ENCODE measurements around the gene PHETA1. TPM values are rescaled to one million over a fixed set of nuclear protein-coding genes. Genes with fewer than 3 reads are reported as not detected.
"Not testable (repeated sequence)": the region's sequence is repeated elsewhere in the genome, so short reads cannot be mapped to it uniquely, and the experiment has no call there.

PHETA1 gene
- total and polyA plus RNA-seq, 5 donors from 2014 or later, result 0.34 to 2.4 (median 1.1) TPM

- Mint-ChIP-seq H3K9me3 (no peaks in the 10 kb centered on the region), H3K27me3 (peaks cover 33% of the 10 kb centered on the region), H3K4me3 (no peak overlapping the region), H3K36me3 (no peaks in the 10 kb centered on the region), H3K4me1 (peaks cover 12 to 37% (median 23%) of the 10 kb centered on the region in 4 donors), H3K27ac (peak overlapping the region in 1 of 3 donors; percentile 20)
- ATAC-seq (ENCODE audit: low read depth in 2 of 2), result no peak
- H3K27ac ChIP-seq (ENCODE audit: insufficient read depth, low read length, poor library complexity, severe bottlenecking), result no peak overlapping the region
- no peaks in the 10 kb centered on the region for H3K9me3 ChIP-seq (ENCODE audit: control insufficient read depth in 2 of 2, low read length in 2 of 2)
- no peak for DNase-seq
- H3K4me3 ChIP-seq (ENCODE audit: low read depth, low read length), result no peak overlapping the region
- peaks cover 34% of the 10 kb centered on the region for H3K4me1 ChIP-seq (ENCODE audit: control insufficient read depth, insufficient read depth, low read length, poor library complexity, severe bottlenecking)
- no peaks in the 10 kb centered on the region for H3K27me3 ChIP-seq (ENCODE audit: control insufficient read depth, insufficient read depth, low read length)
- H3K36me3 ChIP-seq (ENCODE audit: control insufficient read depth, insufficient read depth, low read length), result no peaks in the 10 kb centered on the region
These were observed 32.3 kb upstream of the PHETA1 start for GRCh38 chr12:111401167-111401605.

DNA sequence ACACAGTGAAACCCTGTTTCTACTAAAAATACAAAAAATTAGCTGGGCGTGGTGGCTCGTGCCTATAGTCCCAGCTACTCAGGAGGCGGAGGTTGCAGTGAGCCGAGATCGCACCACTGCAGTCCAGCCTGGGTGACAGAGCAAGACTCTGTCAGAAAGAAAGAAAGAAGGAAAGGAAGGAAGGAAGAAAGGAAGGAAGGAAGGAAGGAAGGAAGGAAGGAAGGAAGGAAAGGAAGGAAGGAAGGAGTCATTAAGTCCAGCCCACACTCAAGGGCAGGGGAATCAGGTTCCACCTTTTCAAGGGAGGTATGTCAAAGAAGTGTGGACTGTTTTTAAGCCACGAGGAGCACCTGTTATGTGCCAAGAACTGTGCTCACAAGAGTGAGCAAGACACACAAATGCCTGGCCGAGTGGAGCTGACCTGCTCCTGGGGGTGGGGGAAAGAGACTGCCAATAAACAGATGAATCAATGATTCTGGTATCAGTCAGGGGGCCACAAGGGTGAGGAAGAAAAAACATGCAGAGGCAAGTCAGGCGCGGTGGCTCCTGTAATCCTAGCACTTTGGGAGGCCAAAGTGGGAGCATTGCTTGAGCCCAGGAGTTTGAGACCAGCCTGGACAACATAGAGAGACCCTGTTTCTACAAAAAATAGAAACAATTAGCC lies 31.0 kb upstream of the PHETA1 start:
- peaks cover 33% of the 10 kb centered on the region for H3K27me3 Mint-ChIP-seq
- peak overlapping the region in 2 of 4 donors; percentile 81 to 86 for H3K4me3 Mint-ChIP-seq
- peak overlapping the region in 2 of 3 donors; percentile 47 to 77 for H3K27ac Mint-ChIP-seq
- H3K4me3 ChIP-seq (ENCODE audit: low read depth, low read length); DNase-seq; ATAC-seq (ENCODE audit: low read depth in 2 of 2); H3K9me3 ChIP-seq (ENCODE audit: control insufficient read depth in 2 of 2, low read length in 2 of 2); H3K27me3 ChIP-seq (ENCODE audit: control insufficient read depth, insufficient read depth, low read length); H3K9me3 Mint-ChIP-seq; H3K27ac ChIP-seq (ENCODE audit: insufficient read depth, low read length, poor library complexity, severe bottlenecking); H3K36me3 Mint-ChIP-seq; H3K36me3 ChIP-seq (ENCODE audit: control insufficient read depth, insufficient read depth, low read length): not testable (repeated sequence)
- peaks cover 28% of the 10 kb centered on the region for H3K4me1 ChIP-seq (ENCODE audit: control insufficient read depth, insufficient read depth, low read length, poor library complexity, severe bottlenecking)
- peaks cover 12 to 35% (median 22%) of the 10 kb centered on the region in 4 donors for H3K4me1 Mint-ChIP-seq

GRCh38 chr12:111398530-111398929 lies 29.6 kb upstream of the PHETA1 start:
- no peaks in the 10 kb centered on the region for H3K36me3 Mint-ChIP-seq

GRCh38 chr12:111396726-111397445 lies 28.0 kb upstream of the PHETA1 start:
- peaks cover 23% of the 10 kb centered on the region for H3K27me3 Mint-ChIP-seq
- no peaks in the 10 kb centered on the region for H3K9me3 ChIP-seq (ENCODE audit: control insufficient read depth in 2 of 2, low read length in 2 of 2)
- no peaks in the 10 kb centered on the region for H3K36me3 ChIP-seq (ENCODE audit: control insufficient read depth, insufficient read depth, low read length)
- H3K27ac ChIP-seq (ENCODE audit: insufficient read depth, low read length, poor library complexity, severe bottlenecking), result no peak overlapping the region
- H3K4me3 ChIP-seq (ENCODE audit: low read depth, low read length), result no peak overlapping the region
- no peaks in the 10 kb centered on the region for H3K9me3 Mint-ChIP-seq
- H3K27me3 ChIP-seq (ENCODE audit: control insufficient read depth, insufficient read depth, low read length), result no peaks in the 10 kb centered on the region
- H3K4me3 Mint-ChIP-seq, result peak overlapping the region; percentile 24 to 50 (median 34)
- H3K4me1 ChIP-seq (ENCODE audit: control insufficient read depth, insufficient read depth, low read length, poor library complexity, severe bottlenecking), result peaks cover 8% of the 10 kb centered on the region
- H3K36me3 Mint-ChIP-seq, result no peaks in the 10 kb centered on the region
- ATAC-seq (ENCODE audit: low read depth in 2 of 2), result peak; percentile 87 to 91
- H3K4me1 Mint-ChIP-seq, result peaks cover 0 to 13% (median 3%) of the 10 kb centered on the region in 4 donors
- peak overlapping the region in 1 of 3 donors; percentile 76 for H3K27ac Mint-ChIP-seq
- peak; percentile 78 to 85 (median 84) for DNase-seq

More at GRCh38 chr12:111398530-111398929, 29.6 kb upstream of the PHETA1 start:
- no peak overlapping the region for H3K4me3 ChIP-seq (ENCODE audit: low read depth, low read length)
- H3K27me3 Mint-ChIP-seq, result peaks cover 33% of the 10 kb centered on the region
- H3K27ac ChIP-seq (ENCODE audit: insufficient read depth, low read length, poor library complexity, severe bottlenecking), result no peak overlapping the region
- DNase-seq, result no peak
- no peaks in the 10 kb centered on the region for H3K36me3 ChIP-seq (ENCODE audit: control insufficient read depth, insufficient read depth, low read length)
- H3K4me1 Mint-ChIP-seq, result peaks cover 6 to 21% (median 12%) of the 10 kb centered on the region in 4 donors
- ATAC-seq (ENCODE audit: low read depth in 2 of 2), result no peak
- no peaks in the 10 kb centered on the region for H3K9me3 ChIP-seq (ENCODE audit: control insufficient read depth in 2 of 2, low read length in 2 of 2)
- no peaks in the 10 kb centered on the region for H3K27me3 ChIP-seq (ENCODE audit: control insufficient read depth, insufficient read depth, low read length)
- peak overlapping the region in 1 of 3 donors; percentile 56 for H3K27ac Mint-ChIP-seq
- no peaks in the 10 kb centered on the region for H3K9me3 Mint-ChIP-seq
- H3K4me3 Mint-ChIP-seq, result no peak overlapping the region
- peaks cover 15% of the 10 kb centered on the region for H3K4me1 ChIP-seq (ENCODE audit: control insufficient read depth, insufficient read depth, low read length, poor library complexity, severe bottlenecking)

DNA sequence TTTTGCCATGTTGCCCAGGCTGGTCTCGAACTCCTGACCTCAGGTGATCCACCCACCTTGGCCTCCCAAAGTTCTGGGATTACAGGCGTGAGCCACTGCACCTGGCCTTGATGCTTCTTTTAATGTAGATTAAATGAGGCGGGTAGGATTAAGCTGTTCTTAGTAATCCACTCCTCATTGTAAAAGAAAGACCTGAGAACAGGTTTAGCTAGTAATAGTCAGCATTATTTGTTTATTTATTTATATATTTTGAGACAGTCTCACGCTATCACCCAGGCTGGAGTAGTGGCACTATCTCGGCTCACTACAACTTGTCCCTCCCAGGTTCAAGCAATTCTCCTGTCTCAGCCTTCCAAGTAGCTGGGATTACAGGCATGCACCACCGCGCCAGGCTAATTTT lies 27.4 kb upstream of the PHETA1 start:
- not testable (repeated sequence) for H3K36me3 ChIP-seq (ENCODE audit: control insufficient read depth, insufficient read depth, low read length); H3K27ac Mint-ChIP-seq; H3K27ac ChIP-seq (ENCODE audit: insufficient read depth, low read length, poor library complexity, severe bottlenecking); H3K27me3 ChIP-seq (ENCODE audit: control insufficient read depth, insufficient read depth, low read length); H3K9me3 ChIP-seq (ENCODE audit: control insufficient read depth in 2 of 2, low read length in 2 of 2); ATAC-seq (ENCODE audit: low read depth in 2 of 2); H3K9me3 Mint-ChIP-seq; H3K36me3 Mint-ChIP-seq; H3K4me3 ChIP-seq (ENCODE audit: low read depth, low read length); H3K4me1 ChIP-seq (ENCODE audit: control insufficient read depth, insufficient read depth, low read length, poor library complexity, severe bottlenecking); DNase-seq
- peaks cover 23% of the 10 kb centered on the region for H3K27me3 Mint-ChIP-seq
- peak overlapping the region in 1 of 4 donors; percentile 31 for H3K4me3 Mint-ChIP-seq
- H3K4me1 Mint-ChIP-seq, result peaks cover 0 to 13% (median 3%) of the 10 kb centered on the region in 4 donors

- Histone ChIP-seq H3K4me1 (ENCODE audit: control insufficient read depth, insufficient read depth, low read length, poor library complexity, severe bottlenecking) (peaks cover 8% of the 10 kb centered on the region), H3K27ac (ENCODE audit: insufficient read depth, low read length, poor library complexity, severe bottlenecking) (no peak overlapping the region), H3K36me3 (ENCODE audit: control insufficient read depth, insufficient read depth, low read length) (no peaks in the 10 kb centered on the region), H3K27me3 (ENCODE audit: control insufficient read depth, insufficient read depth, low read length) (no peaks in the 10 kb centered on the region), H3K4me3 (ENCODE audit: low read depth, low read length) (no peak overlapping the region), H3K9me3 (ENCODE audit: control insufficient read depth in 2 of 2, low read length in 2 of 2) (no peaks in the 10 kb centered on the region)
- no peaks in the 10 kb centered on the region for H3K9me3 Mint-ChIP-seq
- DNase-seq (no peak), ATAC-seq (ENCODE audit: low read depth in 2 of 2) (no peak)
- peaks cover 20% of the 10 kb centered on the region for H3K27me3 Mint-ChIP-seq
- no peak overlapping the region for H3K27ac Mint-ChIP-seq
- no peaks in the 10 kb centered on the region for H3K36me3 Mint-ChIP-seq
- H3K4me1 Mint-ChIP-seq, result peaks cover 0 to 13% (median 3%) of the 10 kb centered on the region in 4 donors
- no peak overlapping the region for H3K4me3 Mint-ChIP-seq
These were observed 26.7 kb upstream of the PHETA1 start for GRCh38 chr12:111395336-111396187.

DNA sequence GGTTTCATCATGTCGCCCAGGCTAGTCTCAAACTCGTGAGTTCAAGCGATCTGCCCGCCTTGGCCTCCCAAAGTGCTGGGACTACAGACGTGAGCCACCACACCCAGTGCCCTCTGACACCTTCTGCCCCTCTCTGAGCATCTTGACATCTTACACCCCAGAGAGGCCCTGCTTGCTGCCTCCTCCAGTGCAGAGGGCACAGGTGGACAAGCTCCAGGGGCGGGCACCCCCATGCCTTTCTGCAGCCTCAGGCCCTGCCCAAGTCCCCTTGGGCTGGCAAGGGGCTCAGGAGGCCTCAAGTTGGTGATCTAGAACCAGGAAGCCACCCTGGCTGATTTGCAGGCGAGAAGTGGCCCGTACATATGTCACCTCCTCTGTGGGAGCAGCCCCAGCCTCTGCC lies 25.6 kb upstream of the PHETA1 start:
- Mint-ChIP-seq H3K27ac (no peak overlapping the region), H3K4me3 (no peak overlapping the region), H3K4me1 (peaks cover 0 to 10% (median 3%) of the 10 kb centered on the region in 4 donors), H3K36me3 (no peaks in the 10 kb centered on the region), H3K27me3 (peaks cover 15% of the 10 kb centered on the region), H3K9me3 (no peaks in the 10 kb centered on the region)
- H3K4me3 ChIP-seq (ENCODE audit: low read depth, low read length), result no peak overlapping the region
- no peaks in the 10 kb centered on the region for H3K27me3 ChIP-seq (ENCODE audit: control insufficient read depth, insufficient read depth, low read length)
- peaks cover 8% of the 10 kb centered on the region for H3K4me1 ChIP-seq (ENCODE audit: control insufficient read depth, insufficient read depth, low read length, poor library complexity, severe bottlenecking)
- DNase-seq (no peak), ATAC-seq (ENCODE audit: low read depth in 2 of 2) (no peak)
- H3K36me3 ChIP-seq (ENCODE audit: control insufficient read depth, insufficient read depth, low read length), result no peaks in the 10 kb centered on the region
- no peak overlapping the region for H3K27ac ChIP-seq (ENCODE audit: insufficient read depth, low read length, poor library complexity, severe bottlenecking)
- no peaks in the 10 kb centered on the region for H3K9me3 ChIP-seq (ENCODE audit: control insufficient read depth in 2 of 2, low read length in 2 of 2)

Data from CD4-positive, CD25-positive, alpha-beta regulatory T cell (primary cell).